GM23248 (cell line): ENCODE measurements around the gene CLPTM1L. TPM values are rescaled to one million over a fixed set of nuclear protein-coding genes. Genes with fewer than 3 reads are reported as not detected.

ENCODE experiments used
- DNase-seq: peaks from one replicate; pipeline ENCODE4 v3.0.0-alpha.2; 2015
- H2AFZ ChIP-seq: fragments of 200-600 bp; sonication (generic); 2 replicates; pipeline ENCODE4 v1.6.1; 2016; ENCODE audit warnings: antibody characterized with exemption
- H3F3A ChIP-seq: fragments of 200-600 bp; sonication (generic); 2 replicates; pipeline ENCODE4 v1.6.1; 2016; ENCODE audit warnings: mild to moderate bottlenecking, antibody characterized with exemption, mixed run types; ENCODE audit not compliant: insufficient read depth
- H3K27ac ChIP-seq: fragments of 200-600 bp; sonication (generic); 2 replicates; pipeline ENCODE4 v1.5.1; 2016; ENCODE audit warnings: mild to moderate bottlenecking
- H3K27me3 ChIP-seq: fragments of 200-600 bp; sonication (generic); replicated peaks from 2 replicates; pipeline ENCODE4 v1.6.1; 2016; ENCODE audit warnings: mild to moderate bottlenecking; ENCODE audit not compliant: insufficient read depth
- H3K36me3 ChIP-seq: fragments of 200-600 bp; sonication (generic); 2 replicates; pipeline ENCODE4 v1.6.1; 2016; ENCODE audit warnings: low read depth, mild to moderate bottlenecking
- H3K4me1 ChIP-seq: fragments of 200-600 bp; sonication (generic); 2 replicates; pipeline ENCODE4 v1.6.1; 2016; ENCODE audit warnings: mild to moderate bottlenecking; ENCODE audit not compliant: insufficient read depth
- H3K4me2 ChIP-seq: fragments of 200-600 bp; sonication (generic); one replicate; pipeline ENCODE4 v1.6.1; 2016; ENCODE audit warnings: mild to moderate bottlenecking; ENCODE audit not compliant: unreplicated experiment
- H3K4me3 ChIP-seq: fragments of 200-600 bp; sonication (generic); 2 replicates; pipeline ENCODE4 v1.5.1; 2016; ENCODE audit warnings: mild to moderate bottlenecking
- H3K79me2 ChIP-seq: fragments of 200-600 bp; sonication (generic); 2 replicates; pipeline ENCODE4 v1.6.1; 2016; ENCODE audit warnings: mild to moderate bottlenecking; ENCODE audit not compliant: insufficient read depth
- H3K9ac ChIP-seq: fragments of 200-600 bp; sonication (generic); 2 replicates; pipeline ENCODE4 v1.6.1; 2016; ENCODE audit warnings: mild to moderate bottlenecking
- H3K9me2 ChIP-seq: fragments of 200-600 bp; sonication (generic); 2 replicates; pipeline ENCODE4 v1.6.1; 2016; ENCODE audit warnings: mixed run types, mild to moderate bottlenecking, moderate library complexity; ENCODE audit not compliant: insufficient read depth
- H3K9me3 ChIP-seq: fragments of 200-600 bp; sonication (generic); one replicate; pipeline ENCODE4 v1.6.1; 2017; ENCODE audit warnings: low read depth
- H4K20me1 ChIP-seq: fragments of 200-600 bp; sonication (generic); 2 replicates; pipeline ENCODE4 v1.6.0; 2016; ENCODE audit not compliant: insufficient read depth
- EZH2 ChIP-seq: fragments of 200-600 bp; sonication (generic); IDR thresholded peaks from 2 replicates; pipeline ENCODE4 v1.6.1; 2018; ENCODE audit warnings: antibody characterized with exemption, mild to moderate bottlenecking; ENCODE audit not compliant: insufficient read depth, poor library complexity, severe bottlenecking
- EZH2phosphoT487 ChIP-seq: fragments of 200-600 bp; sonication (generic); IDR thresholded peaks from 2 replicates; pipeline ENCODE4 v1.6.1; 2018; ENCODE audit warnings: antibody characterized with exemption, moderate library complexity, mild to moderate bottlenecking, low read depth; ENCODE audit not compliant: insufficient read depth
- WGBS, 2 experiments: methylation state at CpG; one replicate each; pipeline ENCODE4 v1.1.6; 2015 to 2017; ENCODE audit warnings: low lambda C conversion rate in 2 of 2, low coverage in 1 of 2; ENCODE audit errors: missing lambda C conversion rate in 2 of 2; 5-methylcytosine and 5-hydroxymethylcytosine counted together
- in situ Hi-C: fragments of 300-500 bp; cut with MboI; formaldehyde crosslinking; loops from 2 replicates; pipeline ENCODE4 v1.15.0; 2020
- polyA plus RNA-seq: library from polyadenylated mRNA; unstranded; fragments of >200 nt; fragmentation: Nextera tagmentation; extraction: Ambion mirVana; gene quantifications from 2 replicates; pipeline ENCODE4 v1.2.1, GENCODE V29; 2016
- total RNA-seq: library from RNA; depleted of rRNA; stranded (reverse); fragments of >200 nt; shearing (Covaris generic); gene quantifications from 2 replicates; pipeline ENCODE4 v1.2.3, GENCODE V29; 2014

Gene CLPTM1L
- total and polyA plus RNA-seq, 2 experiments from 2014 or later = 25.6 to 135 TPM

GRCh38 chr5:1388383-1388967 is 43.6 kb upstream of the CLPTM1L start:
- no peak for DNase-seq
- H3K9ac ChIP-seq = no peak overlapping the region
- no peak for TF ChIP-seq EZH2phosphoT487
- H3K36me3 ChIP-seq = no peaks in the 10 kb centered on the region
- no peak overlapping the region for H3K27ac ChIP-seq
- no peaks in the 10 kb centered on the region for H3K9me2 ChIP-seq
- no peaks in the 10 kb centered on the region for H3K79me2 ChIP-seq
- H3K4me3 ChIP-seq = no peak overlapping the region
- no peaks in the 10 kb centered on the region for H3F3A ChIP-seq
- H3K4me1 ChIP-seq = no peaks in the 10 kb centered on the region
- no peaks in the 10 kb centered on the region for H4K20me1 ChIP-seq
- no peaks in the 10 kb centered on the region for H3K9me3 ChIP-seq
- peaks cover 26% of the 10 kb centered on the region for H3K27me3 ChIP-seq
- 68 to 77% methylated on average over 4 of the region's 4 CpGs for WGBS, 2 experiments
- no peak overlapping the region for H2AFZ ChIP-seq
- no peak overlapping the region for H3K4me2 ChIP-seq
- in situ Hi-C loops = no loop called here

GRCh38 chr5:1387876-1388275 is 43.0 kb upstream of the CLPTM1L start:
- TF ChIP-seq EZH2phosphoT487 (no peak), EZH2 (no peak)
- Histone ChIP-seq H3F3A (no peaks in the 10 kb centered on the region), H3K79me2 (no peaks in the 10 kb centered on the region), H3K27me3 (peaks cover 26% of the 10 kb centered on the region), H3K4me1 (no peaks in the 10 kb centered on the region), H3K4me3 (no peak overlapping the region), H3K27ac (no peak overlapping the region), H2AFZ (no peak overlapping the region), H3K9me2 (no peaks in the 10 kb centered on the region), H3K36me3 (no peaks in the 10 kb centered on the region), H3K4me2 (no peak overlapping the region), H3K9me3 (no peaks in the 10 kb centered on the region), H4K20me1 (no peaks in the 10 kb centered on the region), H3K9ac (no peak overlapping the region)
- WGBS, 2 experiments = 75 to 85% methylated on average over 5 of the region's 5 CpGs
- in situ Hi-C loops = no loop called here
- DNase-seq = no peak

- no peaks in the 10 kb centered on the region for H3K9me2 ChIP-seq
- no peak for TF ChIP-seq EZH2
- TF ChIP-seq EZH2phosphoT487 = no peak
- H3K79me2 ChIP-seq = no peaks in the 10 kb centered on the region
- no peak overlapping the region for H3K9ac ChIP-seq
- DNase-seq = no peak
- H3K9me3 ChIP-seq = no peaks in the 10 kb centered on the region
- H3F3A ChIP-seq = no peaks in the 10 kb centered on the region
- H3K4me2 ChIP-seq = no peak overlapping the region
- H3K27ac ChIP-seq = no peak overlapping the region
- peaks cover 26% of the 10 kb centered on the region for H3K27me3 ChIP-seq
- no peaks in the 10 kb centered on the region for H4K20me1 ChIP-seq
- in situ Hi-C loops = no loop called here
- H3K36me3 ChIP-seq = no peaks in the 10 kb centered on the region
- no peak overlapping the region for H2AFZ ChIP-seq
- H3K4me1 ChIP-seq = no peaks in the 10 kb centered on the region
- 60 to 61% methylated on average over 11 of the region's 11 CpGs for WGBS, 2 experiments
- no peak overlapping the region for H3K4me3 ChIP-seq
Observed at GRCh38 chr5:1387059-1387755, 42.3 kb upstream of the CLPTM1L start.

- Histone ChIP-seq H3K9me3 (no peaks in the 10 kb centered on the region), H3K9me2 (no peaks in the 10 kb centered on the region), H3K27ac (no peak overlapping the region), H3K4me2 (peak overlapping the region; percentile 90), H3K9ac (peak overlapping the region; percentile 56), H3K27me3 (peaks cover 26% of the 10 kb centered on the region), H3K36me3 (no peaks in the 10 kb centered on the region), H4K20me1 (no peaks in the 10 kb centered on the region), H3K4me1 (no peaks in the 10 kb centered on the region), H3F3A (no peaks in the 10 kb centered on the region), H3K4me3 (peak overlapping the region; percentile 67), H2AFZ (peak overlapping the region; percentile 84), H3K79me2 (no peaks in the 10 kb centered on the region)
- in situ Hi-C loops = no loop called here
- peak; percentile 60 for DNase-seq
- no peak for TF ChIP-seq EZH2
- no peak for TF ChIP-seq EZH2phosphoT487
- 4% methylated on average over 36 of the region's 36 CpGs for WGBS, 2 experiments
Observed at GRCh38 chr5:1386274-1386717, 41.4 kb upstream of the CLPTM1L start.
